HG02840 (cell line): ENCODE data around the gene CIPC.

ENCODE experiments used
- ATAC-seq: cut with Tn5 transposase; IDR thresholded peaks from one replicate; pipeline ENCODE4 v1.9.1; 2021; ENCODE audit warnings: mild to moderate bottlenecking, moderate library complexity, moderate number of reproducible peaks; ENCODE audit not compliant: unreplicated experiment, low FRiP score

Gene CIPC

DNA sequence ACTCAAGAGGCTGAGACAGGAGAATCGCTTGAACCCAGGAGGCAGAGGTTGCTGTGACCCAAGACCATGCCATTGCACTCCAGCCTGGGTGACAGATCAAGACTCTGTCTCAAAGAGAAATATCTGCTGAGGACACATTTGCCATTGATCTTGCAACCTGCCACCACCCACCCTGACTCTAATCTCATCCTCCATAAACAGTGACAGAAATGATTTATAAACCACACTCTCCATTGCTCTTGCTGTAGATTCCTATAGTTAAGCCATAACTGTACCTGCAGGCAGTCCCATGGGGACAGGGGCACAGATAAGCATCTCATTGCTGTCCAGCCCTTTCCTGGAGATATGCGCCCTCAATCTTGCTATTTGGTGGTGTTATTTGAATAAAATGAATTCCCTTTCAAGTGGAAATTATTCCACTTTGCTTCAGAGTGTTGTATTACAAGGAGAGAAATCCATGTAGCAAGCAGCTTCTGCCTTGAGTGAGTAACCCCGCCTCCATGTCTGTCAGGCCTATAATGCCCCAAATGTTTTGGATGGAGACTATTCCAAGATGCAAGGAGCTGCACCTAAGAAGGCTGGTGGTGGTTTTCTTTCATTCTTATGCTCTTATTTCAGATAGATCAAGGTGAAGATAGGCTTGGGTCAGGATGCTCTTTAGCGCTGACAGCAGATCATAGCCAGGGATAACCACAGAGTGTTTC is 46.5 kb downstream of the CIPC start:
- no peak for ATAC-seq

DNA sequence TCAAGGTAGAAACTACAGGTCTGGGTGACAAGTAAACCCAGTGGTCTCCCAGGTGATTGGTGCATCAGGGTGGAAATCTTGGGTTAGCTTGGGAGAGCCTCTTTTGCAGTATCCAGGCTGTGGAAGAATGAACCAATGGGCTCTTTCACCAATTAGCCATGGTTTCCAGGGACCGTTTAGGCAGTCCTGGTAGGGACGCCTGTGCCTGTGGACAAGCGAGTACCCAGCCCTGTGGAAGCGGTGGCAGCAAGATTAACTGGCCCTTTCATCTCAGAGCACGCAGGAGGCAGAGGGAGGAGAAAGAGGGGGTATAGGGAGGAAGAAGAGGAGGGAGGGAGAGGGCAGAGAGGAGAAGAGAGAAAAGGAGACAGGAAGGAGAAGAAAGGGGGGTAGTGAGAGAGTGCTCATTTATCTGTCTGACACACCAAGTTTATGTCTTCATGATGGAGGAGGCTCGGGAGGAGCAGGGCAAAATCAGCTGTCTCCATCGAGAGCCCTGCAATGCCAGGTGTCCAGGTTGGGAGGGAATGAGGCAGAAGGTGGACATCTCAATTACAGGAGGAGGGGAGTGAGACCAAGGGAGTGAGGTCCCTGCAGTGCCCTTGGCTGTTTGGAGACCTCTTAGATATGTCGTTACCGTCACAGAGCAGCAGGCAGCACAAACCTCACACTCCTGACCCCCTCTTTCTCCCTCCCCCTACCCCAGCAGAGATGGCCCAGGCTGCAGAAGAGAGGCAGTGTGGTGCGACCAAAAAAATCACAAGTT is 48.1 kb downstream of the CIPC start:
- no peak for ATAC-seq

DNA sequence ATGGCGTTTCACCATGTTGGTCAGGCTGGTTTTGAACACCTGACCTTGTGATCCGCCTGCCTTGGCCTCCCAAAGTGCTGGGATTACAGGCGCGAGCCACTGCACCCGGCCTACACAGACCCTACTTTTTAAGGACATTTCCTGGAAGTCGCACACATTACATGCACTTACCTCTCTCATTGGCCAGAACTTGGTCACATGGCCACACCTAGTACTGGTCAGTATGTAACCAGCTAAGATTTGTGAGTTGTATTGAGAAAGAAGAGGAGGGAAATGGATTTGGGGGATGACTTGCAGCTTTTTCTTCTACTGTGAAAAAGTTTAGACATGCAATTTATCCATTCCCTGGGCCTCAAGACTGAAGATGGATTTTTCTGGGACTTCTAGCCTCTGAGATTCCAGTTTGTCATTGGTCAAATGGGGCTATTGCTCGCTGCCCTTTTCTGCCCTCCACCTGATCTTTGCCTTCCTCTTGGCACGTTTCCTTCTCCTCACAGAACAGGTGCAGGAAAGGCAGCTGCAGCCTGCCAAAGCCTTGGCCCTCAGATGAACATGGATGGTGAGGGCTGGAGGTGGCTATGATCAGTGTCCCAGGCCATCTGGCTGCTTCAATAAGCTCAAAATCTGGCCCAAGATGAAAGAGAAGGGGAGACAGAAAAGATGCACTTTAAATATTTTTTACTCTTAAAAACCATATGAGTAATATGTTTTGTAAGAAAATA is 50.6 kb downstream of the CIPC start:
- no peak for ATAC-seq

DNA sequence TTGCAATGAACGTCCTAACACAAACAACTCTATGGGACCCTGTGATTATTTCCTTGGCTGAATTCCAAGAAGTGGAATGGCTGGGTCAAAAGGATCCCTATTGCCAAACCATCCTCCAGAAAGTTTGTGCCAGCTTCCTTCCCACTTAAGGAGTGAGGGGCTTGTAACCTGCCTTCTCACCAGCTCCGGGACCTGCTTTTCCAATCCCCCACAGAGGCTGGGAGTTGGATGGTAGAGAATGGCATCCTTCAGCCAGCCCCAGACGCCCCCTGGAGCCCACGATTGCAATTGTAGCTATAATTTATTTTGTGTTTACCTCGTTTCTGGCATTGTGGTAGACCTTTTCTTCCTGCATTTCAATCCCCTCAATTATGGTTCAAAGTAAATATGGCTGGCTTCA is 53.2 kb downstream of the CIPC start:
- no peak for ATAC-seq

DNA sequence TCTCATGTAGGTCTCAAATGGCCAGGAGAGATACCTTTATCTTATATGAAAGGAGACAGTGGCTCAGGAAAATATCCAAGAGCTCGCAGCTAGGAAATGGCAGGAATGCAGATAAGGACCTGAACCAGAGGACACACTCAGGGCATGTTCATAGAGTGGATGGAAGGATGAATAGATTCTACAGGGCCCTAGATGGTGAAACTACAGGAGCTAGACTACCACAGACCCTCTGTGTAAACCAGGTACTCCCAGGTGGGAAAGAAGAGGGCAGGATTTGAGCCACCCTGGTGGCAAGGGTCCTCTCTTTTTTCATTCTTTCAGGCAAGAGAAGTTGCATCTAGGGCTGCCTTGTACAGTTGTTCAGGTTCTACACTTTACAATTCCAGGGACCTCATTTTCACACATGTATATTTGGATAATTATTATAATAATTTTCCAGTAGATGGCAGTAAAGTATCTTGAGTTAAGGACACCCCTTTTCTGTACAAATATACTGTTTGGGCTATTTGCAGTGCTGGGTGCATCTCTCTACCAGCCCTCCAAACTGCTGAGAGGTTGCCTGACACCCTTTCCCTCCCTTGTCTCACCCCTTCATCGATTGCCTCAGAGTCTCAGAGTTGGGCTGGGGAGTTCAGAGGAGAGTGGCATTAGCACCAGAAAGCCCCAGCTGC is 54.0 kb downstream of the CIPC start:
- no peak for ATAC-seq

DNA sequence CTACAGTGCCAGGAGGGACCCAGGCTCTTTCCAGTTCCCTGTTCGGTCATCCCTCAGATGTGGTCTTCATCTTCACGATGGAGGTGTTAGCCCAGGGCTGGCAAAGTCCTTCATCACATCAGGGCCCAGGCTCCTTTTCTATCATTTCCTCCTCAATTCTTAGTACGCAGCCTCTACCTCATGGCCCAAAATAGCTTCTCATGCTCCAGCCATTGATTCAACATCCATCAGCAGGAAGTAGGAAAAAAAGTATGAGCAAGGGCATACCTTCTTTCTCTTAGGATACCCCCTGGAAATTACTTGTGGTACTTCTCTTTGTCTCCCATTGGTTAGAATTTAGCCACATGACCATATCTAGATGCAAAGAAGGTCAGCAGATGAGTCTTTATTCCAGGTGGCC is 55.7 kb downstream of the CIPC start:
- no peak for ATAC-seq

DNA sequence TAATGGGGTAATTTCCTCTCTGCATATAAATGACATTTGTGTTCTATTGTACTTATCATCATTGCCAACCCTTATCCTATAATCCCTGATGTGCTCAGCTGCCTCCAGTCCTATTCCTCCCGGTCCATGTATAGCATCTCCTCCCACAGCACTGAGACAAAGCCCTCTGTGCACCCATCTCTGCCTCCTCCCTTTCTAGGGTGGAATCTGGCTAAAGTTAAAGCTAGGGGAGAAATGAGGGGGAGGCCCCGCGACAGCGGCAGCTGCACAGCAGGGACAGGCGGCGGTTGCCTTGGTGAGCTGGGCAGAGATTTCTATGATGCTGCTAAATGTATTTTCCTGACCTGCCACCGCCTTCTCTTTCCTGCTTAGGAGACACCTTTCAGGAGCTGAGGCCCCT is 56.4 kb downstream of the CIPC start:
- ATAC-seq = no peak

DNA sequence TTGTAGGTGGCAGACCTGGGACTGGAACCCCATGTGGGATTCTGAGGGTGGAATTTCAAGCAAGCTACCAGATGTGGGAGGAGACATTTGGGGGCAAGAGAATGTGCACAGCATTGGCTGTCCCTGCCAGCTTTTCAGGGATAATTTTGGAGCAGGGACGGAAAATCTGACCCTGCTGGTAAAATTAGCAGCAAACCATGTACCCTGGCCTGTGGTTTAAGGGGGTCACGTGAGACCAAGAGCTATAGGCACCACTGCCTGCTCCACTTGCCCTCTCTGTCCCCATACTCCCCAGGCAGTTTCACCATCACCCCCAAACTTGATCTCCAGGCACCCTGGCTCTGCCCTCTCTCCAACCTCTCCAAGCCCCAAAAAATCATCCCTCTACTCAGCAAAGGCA is 57.0 kb downstream of the CIPC start:
- no peak for ATAC-seq

DNA sequence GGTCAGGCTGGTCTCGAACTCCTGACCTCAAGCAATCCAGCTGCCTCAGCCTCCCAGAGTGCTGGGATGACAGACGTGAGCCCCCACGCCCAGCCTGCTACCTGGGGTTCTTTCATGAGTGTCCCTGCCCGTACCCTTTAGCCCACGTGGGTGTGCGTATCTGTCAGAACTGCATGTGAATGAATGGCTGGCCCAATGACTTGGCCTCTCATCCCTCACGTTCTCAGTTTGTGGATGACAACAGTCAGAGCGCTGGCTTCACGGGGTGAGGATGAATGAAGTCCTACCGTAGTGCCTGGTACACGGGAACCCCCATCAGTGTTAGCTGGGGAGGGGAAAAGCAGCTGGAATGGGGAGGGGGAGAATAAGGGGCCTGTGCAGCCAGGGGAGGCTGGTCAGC is 59.7 kb downstream of the CIPC start:
- ATAC-seq = no peak

DNA sequence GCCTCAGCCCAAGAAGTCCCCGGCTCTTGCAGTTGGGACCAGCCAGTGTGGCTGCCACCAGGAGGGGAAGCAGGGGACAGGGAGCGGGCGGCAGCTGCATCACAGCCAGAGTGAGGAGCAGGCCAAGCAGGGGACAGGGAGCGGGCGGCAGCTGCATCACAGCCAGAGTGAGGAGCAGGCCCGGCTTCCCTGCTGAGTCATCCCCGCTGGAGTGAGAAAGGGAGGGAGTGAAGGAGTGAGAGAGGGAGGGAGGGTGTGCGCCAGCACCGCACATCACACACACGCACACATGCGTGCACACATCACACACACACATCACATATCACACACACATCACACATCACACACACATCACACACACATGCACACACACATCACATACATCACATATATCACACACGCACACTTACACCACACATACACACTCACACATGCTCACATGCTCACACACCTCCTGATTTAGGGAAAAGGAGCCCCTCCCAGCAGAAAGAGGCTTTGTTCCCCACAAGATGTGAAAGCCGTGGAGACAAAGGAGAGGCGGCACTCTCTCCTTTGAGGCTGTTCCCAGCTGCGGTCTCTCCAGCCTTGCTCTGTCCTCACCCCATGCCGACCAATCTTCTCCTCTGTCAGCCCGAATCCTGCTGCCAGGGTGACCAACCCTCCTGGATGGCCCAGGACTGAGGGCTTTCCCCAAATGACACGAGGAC is 60.3 kb downstream of the CIPC start:
- ATAC-seq = no peak

DNA sequence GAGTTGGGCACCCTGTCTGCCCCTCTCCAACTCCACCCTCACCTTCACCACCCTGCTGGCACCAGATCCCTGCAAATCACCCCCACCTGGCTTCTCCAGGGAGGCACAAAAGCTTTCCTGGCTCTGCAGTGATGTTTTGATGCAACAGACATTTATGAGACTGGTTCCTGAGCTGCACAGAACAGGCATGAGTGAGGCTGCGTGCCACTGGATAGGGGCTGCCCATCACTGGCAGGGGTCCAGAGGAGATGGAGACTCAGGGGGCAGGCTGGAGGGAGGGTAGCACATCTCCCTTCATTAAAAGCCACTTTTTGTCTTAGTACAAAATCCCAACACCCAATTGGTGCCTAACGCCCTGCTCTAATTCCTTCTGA is 60.8 kb downstream of the CIPC start:
- ATAC-seq = no peak

DNA sequence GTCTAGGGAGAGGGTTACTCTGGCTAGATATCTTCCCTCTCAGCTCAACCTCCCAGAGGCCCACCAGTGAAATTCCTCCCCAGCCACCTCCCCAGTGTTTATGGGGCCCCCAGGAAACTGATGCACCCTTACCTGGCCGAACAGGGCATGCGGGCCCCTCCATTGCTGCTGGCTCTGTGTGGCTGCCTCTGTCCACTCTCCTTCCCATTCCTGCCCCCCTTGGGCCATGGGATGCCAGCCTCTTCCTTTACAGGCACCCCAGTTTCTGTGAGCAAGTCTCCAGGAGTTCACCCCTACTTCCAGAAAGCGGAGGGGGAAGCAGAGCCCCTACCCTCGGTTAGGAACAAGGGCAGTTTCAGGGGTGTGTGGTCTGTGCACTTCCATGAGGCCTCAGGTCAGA is 63.0 kb downstream of the CIPC start:
- ATAC-seq = no peak
